HEK293 (cell line): ENCODE data around the gene BCS1L.

Experiments
- CTCF ChIA-PET: fragments of 350-600 bp; formaldehyde crosslinking; extraction: SDS; loops from one replicate; lab custom pipeline; 2021; ENCODE audit warnings: antibody characterized with exemption; lab: Yijun Ruan, JAX
- POLR2A ChIA-PET: fragments of 300-600 bp; formaldehyde crosslinking; extraction: SDS; loops from one replicate; lab custom pipeline; 2020; ENCODE audit warnings: antibody characterized with exemption, inconsistent platforms; lab: Yijun Ruan, JAX
- H3K27ac ChIP-seq: fragments of 200-500 bp; sonication (Bioruptor generic); 2 replicates; pipeline ENCODE4 v1.5.1; 2014; ENCODE audit warnings: low read depth, low read length, control low read depth, inconsistent platforms; ENCODE audit errors: extremely low read depth
- H3K36me3 ChIP-seq, 2 experiments: fragments of 200-500 bp in 1 of 2; sonication (Bioruptor generic) in 1 of 2; 1 replicate in 1 of 2; 2 replicates in 1 of 2; pipeline ENCODE4 v1.5.1; 2014 to 2017; ENCODE audit warnings: inconsistent platforms in 2 of 2, low read length in 2 of 2; ENCODE audit not compliant: control insufficient read depth in 2 of 2, insufficient read depth in 1 of 2
- H3K4me1 ChIP-seq: fragments of 200-500 bp; sonication (Bioruptor generic); 2 replicates; pipeline ENCODE4 v1.5.1; 2014; ENCODE audit warnings: mild to moderate bottlenecking, low read length, inconsistent platforms; ENCODE audit not compliant: control insufficient read depth, insufficient read depth
- H3K4me3 ChIP-seq: 2 replicates; pipeline ENCODE4 v1.5.1; 2011; ENCODE audit warnings: low read depth, mild to moderate bottlenecking, control low read depth, low read length, moderate library complexity
- H3K9me3 ChIP-seq: fragments of 200-500 bp; sonication (Bioruptor generic); 2 replicates; pipeline ENCODE4 v1.5.1; 2014; ENCODE audit warnings: low read depth, low read length, inconsistent platforms; ENCODE audit not compliant: control insufficient read depth, insufficient read depth
- ELK4 ChIP-seq: IDR thresholded peaks from 2 replicates; pipeline ENCODE4 v1.6.1; 2011; ENCODE audit warnings: mild to moderate bottlenecking, low read depth, low read length, borderline replicate concordance
- SP7 ChIP-seq: fragments of 450-650 bp; formaldehyde crosslinking; IDR thresholded peaks from 2 replicates; pipeline ENCODE4 v1.5.1; 2016; ENCODE audit warnings: missing biosample characterization, missing genetic modification characterization
- ZNF302 ChIP-seq: fragments of 450-650 bp; formaldehyde crosslinking; IDR thresholded peaks from 2 replicates; pipeline ENCODE4 v1.5.1; 2016; ENCODE audit warnings: missing biosample characterization, missing genetic modification characterization, low read depth
- ZNF341 ChIP-seq: fragments of 450-650 bp; formaldehyde crosslinking; IDR thresholded peaks from 2 replicates; pipeline ENCODE4; 2016; ENCODE audit warnings: low read depth, missing biosample characterization, missing genetic modification characterization
- ZNF426 ChIP-seq: fragments of 450-650 bp; formaldehyde crosslinking; IDR thresholded peaks from 2 replicates; pipeline ENCODE4 v1.5.1; 2017; ENCODE audit warnings: missing biosample characterization, missing genetic modification characterization, mild to moderate bottlenecking, inconsistent platforms, moderate library complexity
- ZNF473 ChIP-seq: fragments of 450-650 bp; formaldehyde crosslinking; IDR thresholded peaks from 2 replicates; pipeline ENCODE4 v1.5.1; 2017; ENCODE audit warnings: missing biosample characterization, missing genetic modification characterization
- ZNF571 ChIP-seq: fragments of 450-650 bp; formaldehyde crosslinking; IDR thresholded peaks from 2 replicates; pipeline ENCODE4 v1.5.0; 2017; ENCODE audit warnings: missing biosample characterization, missing genetic modification characterization
- ZNF623 ChIP-seq: fragments of 450-650 bp; formaldehyde crosslinking; IDR thresholded peaks from 2 replicates; pipeline ENCODE4 v1.5.1; 2016; ENCODE audit warnings: missing biosample characterization, missing genetic modification characterization
- ZNF629 ChIP-seq: fragments of 450-650 bp; formaldehyde crosslinking; IDR thresholded peaks from 2 replicates; pipeline ENCODE4 v1.5.1; 2017; ENCODE audit warnings: missing biosample characterization, missing genetic modification characterization
- ZNF654 ChIP-seq: fragments of 450-650 bp; formaldehyde crosslinking; IDR thresholded peaks from 2 replicates; pipeline ENCODE4 v1.5.1; 2016; ENCODE audit warnings: low read depth, missing biosample characterization, missing genetic modification characterization
- ZSCAN23 ChIP-seq: fragments of 450-650 bp; formaldehyde crosslinking; IDR thresholded peaks from 2 replicates; pipeline ENCODE4 v1.5.1; 2016; ENCODE audit warnings: missing biosample characterization, missing genetic modification characterization
- TF ChIP-seq, protein P1 (sequence below): fragments of 450-650 bp; formaldehyde crosslinking; IDR thresholded peaks from 2 replicates; pipeline ENCODE4 v1.5.1; 2016; ENCODE audit warnings: missing biosample characterization, missing genetic modification characterization
- TF ChIP-seq, protein P2 (sequence below): fragments of 450-650 bp; formaldehyde crosslinking; IDR thresholded peaks from 2 replicates; pipeline ENCODE4 v1.5.1; 2016; ENCODE audit warnings: missing biosample characterization, missing genetic modification characterization, borderline replicate concordance
- TF ChIP-seq, protein P3 (sequence below): fragments of 450-650 bp; formaldehyde crosslinking; IDR thresholded peaks from 2 replicates; pipeline ENCODE4; 2016; ENCODE audit warnings: missing biosample characterization, missing genetic modification characterization
- TF ChIP-seq, protein P4 (sequence below): fragments of 450-650 bp; formaldehyde crosslinking; IDR thresholded peaks from 2 replicates; pipeline ENCODE4 v1.5.1; 2016; ENCODE audit warnings: missing biosample characterization, missing genetic modification characterization
- TF ChIP-seq, protein P5 (sequence below): fragments of 450-650 bp; formaldehyde crosslinking; IDR thresholded peaks from 2 replicates; pipeline ENCODE4 v1.5.1; 2016; ENCODE audit warnings: missing biosample characterization, missing genetic modification characterization
- TF ChIP-seq, protein P6 (sequence below): fragments of 450-650 bp; formaldehyde crosslinking; IDR thresholded peaks from 2 replicates; pipeline ENCODE4 v1.5.1; 2016; ENCODE audit warnings: missing biosample characterization, missing genetic modification characterization, low read depth

BCS1L gene

GRCh38 chr2:218698885-218699284, 39.4 kb downstream of the BCS1L start:
- no peaks in the 10 kb centered on the region for H3K4me1 ChIP-seq
- no peak for TF ChIP-seq ZNF623 (tag by site-specific recombination)
- no peak overlapping the region for H3K27ac ChIP-seq
- CTCF ChIA-PET: interaction anchor here (0.7 to 3.0 kb wide), 2 partner anchors 12 to 199 kb away, joined by 3 to 16 read pairs; no protein-coding TSS in a partner anchor
- no peak overlapping the region for H3K4me3 ChIP-seq
- POLR2A ChIA-PET: no interaction called here
- H3K9me3 ChIP-seq: no peaks in the 10 kb centered on the region
- H3K36me3 ChIP-seq: peaks cover 4 to 66% of the 10 kb centered on the region in 2 experiments; a peak in 2 of 3 replicates

DNA sequence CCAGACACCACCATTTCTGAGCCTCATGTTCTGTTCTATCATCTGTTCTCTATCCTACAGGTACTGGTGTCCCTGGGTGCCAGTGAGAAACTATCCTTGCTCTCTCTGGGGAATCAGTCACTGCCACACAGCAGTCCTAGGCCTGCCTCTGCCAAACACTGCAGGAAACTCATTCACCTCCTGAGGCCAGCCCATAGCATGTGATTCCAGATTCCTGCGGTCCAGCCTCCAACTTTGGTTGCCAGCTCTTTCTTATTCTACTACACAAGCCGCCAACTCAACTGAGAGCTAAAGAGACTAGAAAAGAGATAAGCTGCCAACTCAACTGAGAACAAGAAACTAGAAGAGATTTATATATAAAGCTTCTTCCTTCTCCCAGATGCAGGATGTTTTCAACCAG, 42.3 kb downstream of the BCS1L start:
- no peak overlapping the region for H3K27ac ChIP-seq
- H3K4me3 ChIP-seq: no peak overlapping the region
- H3K4me1 ChIP-seq: no peaks in the 10 kb centered on the region
- ChIA-PET POLR2A (no interaction called here), CTCF (interaction anchor here (0.5 to 1.9 kb wide), 5 partner anchors 9 to 856 kb away, joined by 3 to 14 read pairs (median 4); partner anchors contain the start of gene TTLL4)
- peaks cover 4 to 47% of the 10 kb centered on the region in 2 experiments; a peak in 2 of 3 replicates for H3K36me3 ChIP-seq
- TF ChIP-seq ZNF629 (no peak), ZNF571 (tag by site-specific recombination) (no peak), ZSCAN23 (tag by site-specific recombination) (no peak)
- TF ChIP-seq, protein P1, sequence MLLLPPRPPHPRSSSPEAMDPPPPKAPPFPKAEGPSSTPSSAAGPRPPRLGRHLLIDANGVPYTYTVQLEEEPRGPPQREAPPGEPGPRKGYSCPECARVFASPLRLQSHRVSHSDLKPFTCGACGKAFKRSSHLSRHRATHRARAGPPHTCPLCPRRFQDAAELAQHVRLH (tag by site-specific recombination): no peak
- no peaks in the 10 kb centered on the region for H3K9me3 ChIP-seq

DNA sequence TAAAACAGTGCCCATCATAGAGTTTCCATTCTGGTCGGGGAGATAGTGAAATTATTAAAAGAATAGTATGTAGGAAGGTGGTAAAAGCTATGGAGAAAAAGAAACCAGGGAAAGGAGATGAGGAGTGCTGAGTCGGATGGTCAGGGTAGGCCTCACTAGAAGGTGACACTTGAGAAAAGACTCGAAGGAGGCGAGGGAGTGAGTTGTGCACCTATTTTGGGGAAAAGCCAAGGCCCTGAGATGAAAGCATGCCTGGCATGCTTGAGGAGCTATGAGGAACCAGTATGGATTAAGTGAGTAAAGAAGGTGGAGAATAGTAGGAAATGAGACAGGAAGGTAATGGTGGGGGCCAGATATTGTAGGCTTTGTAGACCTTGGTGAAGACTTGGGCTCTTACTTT, 43.9 kb downstream of the BCS1L start:
- no peak overlapping the region for H3K27ac ChIP-seq
- CTCF ChIA-PET: interaction anchor here (0.9 to 1.8 kb wide), 3 partner anchors 16 to 327 kb away, joined by 3 to 14 read pairs (median 4); no protein-coding TSS in a partner anchor
- H3K4me3 ChIP-seq: no peak overlapping the region
- TF ChIP-seq, protein P2, sequence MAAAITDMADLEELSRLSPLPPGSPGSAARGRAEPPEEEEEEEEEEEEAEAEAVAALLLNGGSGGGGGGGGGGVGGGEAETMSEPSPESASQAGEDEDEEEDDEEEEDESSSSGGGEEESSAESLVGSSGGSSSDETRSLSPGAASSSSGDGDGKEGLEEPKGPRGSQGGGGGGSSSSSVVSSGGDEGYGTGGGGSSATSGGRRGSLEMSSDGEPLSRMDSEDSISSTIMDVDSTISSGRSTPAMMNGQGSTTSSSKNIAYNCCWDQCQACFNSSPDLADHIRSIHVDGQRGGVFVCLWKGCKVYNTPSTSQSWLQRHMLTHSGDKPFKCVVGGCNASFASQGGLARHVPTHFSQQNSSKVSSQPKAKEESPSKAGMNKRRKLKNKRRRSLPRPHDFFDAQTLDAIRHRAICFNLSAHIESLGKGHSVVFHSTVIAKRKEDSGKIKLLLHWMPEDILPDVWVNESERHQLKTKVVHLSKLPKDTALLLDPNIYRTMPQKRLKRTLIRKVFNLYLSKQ: no peak
- TF ChIP-seq, protein P3, sequence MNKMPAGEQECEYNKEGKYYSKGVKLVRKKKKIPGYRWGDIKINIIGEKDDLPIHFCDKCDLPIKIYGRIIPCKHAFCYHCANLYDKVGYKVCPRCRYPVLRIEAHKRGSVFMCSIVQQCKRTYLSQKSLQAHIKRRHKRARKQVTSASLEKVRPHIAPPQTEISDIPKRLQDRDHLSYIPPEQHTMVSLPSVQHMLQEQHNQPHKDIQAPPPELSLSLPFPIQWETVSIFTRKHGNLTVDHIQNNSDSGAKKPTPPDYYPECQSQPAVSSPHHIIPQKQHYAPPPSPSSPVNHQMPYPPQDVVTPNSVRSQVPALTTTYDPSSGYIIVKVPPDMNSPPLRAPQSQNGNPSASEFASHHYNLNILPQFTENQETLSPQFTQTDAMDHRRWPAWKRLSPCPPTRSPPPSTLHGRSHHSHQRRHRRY: no peak
- no peak for TF ChIP-seq ZNF426 (tag by site-specific recombination)
- no peak for TF ChIP-seq SP7 (tag by site-specific recombination)
- TF ChIP-seq ELK4: no peak
- TF ChIP-seq, protein P4, sequence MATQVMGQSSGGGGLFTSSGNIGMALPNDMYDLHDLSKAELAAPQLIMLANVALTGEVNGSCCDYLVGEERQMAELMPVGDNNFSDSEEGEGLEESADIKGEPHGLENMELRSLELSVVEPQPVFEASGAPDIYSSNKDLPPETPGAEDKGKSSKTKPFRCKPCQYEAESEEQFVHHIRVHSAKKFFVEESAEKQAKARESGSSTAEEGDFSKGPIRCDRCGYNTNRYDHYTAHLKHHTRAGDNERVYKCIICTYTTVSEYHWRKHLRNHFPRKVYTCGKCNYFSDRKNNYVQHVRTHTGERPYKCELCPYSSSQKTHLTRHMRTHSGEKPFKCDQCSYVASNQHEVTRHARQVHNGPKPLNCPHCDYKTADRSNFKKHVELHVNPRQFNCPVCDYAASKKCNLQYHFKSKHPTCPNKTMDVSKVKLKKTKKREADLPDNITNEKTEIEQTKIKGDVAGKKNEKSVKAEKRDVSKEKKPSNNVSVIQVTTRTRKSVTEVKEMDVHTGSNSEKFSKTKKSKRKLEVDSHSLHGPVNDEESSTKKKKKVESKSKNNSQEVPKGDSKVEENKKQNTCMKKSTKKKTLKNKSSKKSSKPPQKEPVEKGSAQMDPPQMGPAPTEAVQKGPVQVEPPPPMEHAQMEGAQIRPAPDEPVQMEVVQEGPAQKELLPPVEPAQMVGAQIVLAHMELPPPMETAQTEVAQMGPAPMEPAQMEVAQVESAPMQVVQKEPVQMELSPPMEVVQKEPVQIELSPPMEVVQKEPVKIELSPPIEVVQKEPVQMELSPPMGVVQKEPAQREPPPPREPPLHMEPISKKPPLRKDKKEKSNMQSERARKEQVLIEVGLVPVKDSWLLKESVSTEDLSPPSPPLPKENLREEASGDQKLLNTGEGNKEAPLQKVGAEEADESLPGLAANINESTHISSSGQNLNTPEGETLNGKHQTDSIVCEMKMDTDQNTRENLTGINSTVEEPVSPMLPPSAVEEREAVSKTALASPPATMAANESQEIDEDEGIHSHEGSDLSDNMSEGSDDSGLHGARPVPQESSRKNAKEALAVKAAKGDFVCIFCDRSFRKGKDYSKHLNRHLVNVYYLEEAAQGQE: no peak
- TF ChIP-seq, protein P5, sequence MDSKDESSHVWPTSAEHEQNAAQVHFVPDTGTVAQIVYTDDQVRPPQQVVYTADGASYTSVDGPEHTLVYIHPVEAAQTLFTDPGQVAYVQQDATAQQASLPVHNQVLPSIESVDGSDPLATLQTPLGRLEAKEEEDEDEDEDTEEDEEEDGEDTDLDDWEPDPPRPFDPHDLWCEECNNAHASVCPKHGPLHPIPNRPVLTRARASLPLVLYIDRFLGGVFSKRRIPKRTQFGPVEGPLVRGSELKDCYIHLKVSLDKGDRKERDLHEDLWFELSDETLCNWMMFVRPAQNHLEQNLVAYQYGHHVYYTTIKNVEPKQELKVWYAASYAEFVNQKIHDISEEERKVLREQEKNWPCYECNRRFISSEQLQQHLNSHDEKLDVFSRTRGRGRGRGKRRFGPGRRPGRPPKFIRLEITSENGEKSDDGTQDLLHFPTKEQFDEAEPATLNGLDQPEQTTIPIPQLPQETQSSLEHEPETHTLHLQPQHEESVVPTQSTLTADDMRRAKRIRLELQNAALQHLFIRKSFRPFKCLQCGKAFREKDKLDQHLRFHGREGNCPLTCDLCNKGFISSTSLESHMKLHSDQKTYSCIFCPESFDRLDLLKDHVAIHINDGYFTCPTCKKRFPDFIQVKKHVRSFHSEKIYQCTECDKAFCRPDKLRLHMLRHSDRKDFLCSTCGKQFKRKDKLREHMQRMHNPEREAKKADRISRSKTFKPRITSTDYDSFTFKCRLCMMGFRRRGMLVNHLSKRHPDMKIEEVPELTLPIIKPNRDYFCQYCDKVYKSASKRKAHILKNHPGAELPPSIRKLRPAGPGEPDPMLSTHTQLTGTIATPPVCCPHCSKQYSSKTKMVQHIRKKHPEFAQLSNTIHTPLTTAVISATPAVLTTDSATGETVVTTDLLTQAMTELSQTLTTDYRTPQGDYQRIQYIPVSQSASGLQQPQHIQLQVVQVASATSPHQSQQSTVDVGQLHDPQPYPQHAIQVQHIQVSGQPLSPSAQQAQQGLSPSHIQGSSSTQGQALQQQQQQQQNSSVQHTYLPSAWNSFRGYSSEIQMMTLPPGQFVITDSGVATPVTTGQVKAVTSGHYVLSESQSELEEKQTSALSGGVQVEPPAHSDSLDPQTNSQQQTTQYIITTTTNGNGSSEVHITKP (tag by site-specific recombination): no peak
- TF ChIP-seq ZNF473 (tag by site-specific recombination): no peak
- TF ChIP-seq, protein P6, sequence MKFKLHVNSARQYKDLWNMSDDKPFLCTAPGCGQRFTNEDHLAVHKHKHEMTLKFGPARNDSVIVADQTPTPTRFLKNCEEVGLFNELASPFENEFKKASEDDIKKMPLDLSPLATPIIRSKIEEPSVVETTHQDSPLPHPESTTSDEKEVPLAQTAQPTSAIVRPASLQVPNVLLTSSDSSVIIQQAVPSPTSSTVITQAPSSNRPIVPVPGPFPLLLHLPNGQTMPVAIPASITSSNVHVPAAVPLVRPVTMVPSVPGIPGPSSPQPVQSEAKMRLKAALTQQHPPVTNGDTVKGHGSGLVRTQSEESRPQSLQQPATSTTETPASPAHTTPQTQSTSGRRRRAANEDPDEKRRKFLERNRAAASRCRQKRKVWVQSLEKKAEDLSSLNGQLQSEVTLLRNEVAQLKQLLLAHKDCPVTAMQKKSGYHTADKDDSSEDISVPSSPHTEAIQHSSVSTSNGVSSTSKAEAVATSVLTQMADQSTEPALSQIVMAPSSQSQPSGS: no peak
- no peak for TF ChIP-seq ZNF654
- no peak for TF ChIP-seq ZNF302 (tag by site-specific recombination)
- TF ChIP-seq ZNF341 (tag by site-specific recombination): no peak

More for the DNA sequence above, 43.9 kb downstream of the BCS1L start:
- Histone ChIP-seq H3K4me1 (no peaks in the 10 kb centered on the region), H3K9me3 (no peaks in the 10 kb centered on the region), H3K36me3 (peaks cover 4 to 32% of the 10 kb centered on the region in 2 experiments; a peak in 2 of 3 replicates)
- POLR2A ChIA-PET: no interaction called here
